ENCODE measurements around the gene KRTAP10-11.

GRCh38 chr21:44598061-44598460 lies 48.2 kb upstream of the KRTAP10-11 start:
- TF ChIP-seq EGR1 (IDR thresholded peaks at IDR 0.05; ENCODE audit: low read depth in 2 of 2) (no peak), CTCF (IDR thresholded peaks at IDR 0.05; ENCODE audit: low read depth, low read length, missing input control) (no peak)

All from liver (tissue), 3 donors.